SIG-M5 treated with dmso at 0.1 percent for 504 hours (cell line): ENCODE results near the gene GRIK4.
"Not testable (repeated sequence)": the region's sequence is repeated elsewhere in the genome, so short reads cannot be mapped to it uniquely, and the experiment has no call there.

Source experiments
- DNase-seq: peaks from one replicate; lab custom pipeline; 2025; ENCODE audit not compliant: unreplicated experiment; lab: John Stamatoyannopoulos, UW

The GRIK4 gene

GRCh38 chr11:120511116-120511819, at the start of gene GRIK4:
Gene GRIK4, plus strand, starts transcription at chr11:120511748. Its CDS starts 148,571 bp downstream, at chr11:120660319.
- peak; percentile 29 for DNase-seq

GRCh38 chr11:120462825-120463224, 48.7 kb upstream of the GRIK4 start:
- no peak for DNase-seq

- no peak for DNase-seq
Measured at GRCh38 chr11:120465921-120466534, 45.5 kb upstream of the GRIK4 start.

GRCh38 chr11:120467627-120468026, 43.9 kb upstream of the GRIK4 start:
- no peak for DNase-seq

- no peak for DNase-seq
Measured at GRCh38 chr11:120471131-120471530, 40.4 kb upstream of the GRIK4 start.

- no peak for DNase-seq
Measured at GRCh38 chr11:120471994-120472393, 39.6 kb upstream of the GRIK4 start.

- DNase-seq = no peak
Measured at GRCh38 chr11:120473503-120473902, 38.0 kb upstream of the GRIK4 start.

GRCh38 chr11:120482149-120482548, 29.4 kb upstream of the GRIK4 start:
- no peak for DNase-seq

- DNase-seq = no peak
Measured at GRCh38 chr11:120484722-120485121, 26.8 kb upstream of the GRIK4 start.

GRCh38 chr11:120486138-120486537, 25.4 kb upstream of the GRIK4 start:
- DNase-seq = no peak

- DNase-seq = no peak
Measured at GRCh38 chr11:120489799-120490198, 21.7 kb upstream of the GRIK4 start.

GRCh38 chr11:120492486-120492885, 19.1 kb upstream of the GRIK4 start:
- DNase-seq = no peak

- DNase-seq = no peak
Measured at GRCh38 chr11:120494595-120494994, 17.0 kb upstream of the GRIK4 start.

GRCh38 chr11:120499088-120499487, 12.5 kb upstream of the GRIK4 start:
- DNase-seq = no peak

- no peak for DNase-seq
Measured at GRCh38 chr11:120499859-120500258, 11.7 kb upstream of the GRIK4 start.

GRCh38 chr11:120500414-120501071, 11.0 kb upstream of the GRIK4 start:
- no peak for DNase-seq

GRCh38 chr11:120501440-120501839, 10.1 kb upstream of the GRIK4 start:
- DNase-seq = no peak

GRCh38 chr11:120501976-120502755, 9.4 kb upstream of the GRIK4 start:
- DNase-seq = no peak

- not testable (repeated sequence) for DNase-seq
Measured at GRCh38 chr11:120503529-120503928, 8.0 kb upstream of the GRIK4 start.

GRCh38 chr11:120505801-120506425, 5.6 kb upstream of the GRIK4 start:
- DNase-seq = no peak
